HL-60 (cell line): ENCODE data around the gene GUCY1B1.

Experiments used
- DNase-seq, 2 experiments: peaks; one replicate each; pipeline ENCODE4 v3.0.0-alpha.2; 2010 to 2020; ENCODE audit warnings: low read depth in 1 of 2, low spot score in 1 of 2
- H3K27ac ChIP-seq: fragments of 250-450 bp; sonication (Bioruptor Pico); replicated peaks from 2 replicates; pipeline ENCODE4 v1.5.1; 2020; ENCODE audit warnings: mild to moderate bottlenecking, moderate library complexity
- H3K27me3 ChIP-seq: fragments of 250-450 bp; sonication (Bioruptor Pico); 2 replicates; pipeline ENCODE4 v1.5.1; 2021; ENCODE audit warnings: mild to moderate bottlenecking, moderate library complexity; ENCODE audit not compliant: insufficient read depth, poor library complexity, severe bottlenecking
- H3K4me3 ChIP-seq: replicated peaks from 2 replicates; pipeline ENCODE4 v1.5.1; 2011; ENCODE audit warnings: mild to moderate bottlenecking, control low read depth, low read length; ENCODE audit not compliant: insufficient read depth
- GABPA ChIP-seq: IDR thresholded peaks from 2 replicates; pipeline ENCODE4 v1.6.1; 2012; ENCODE audit warnings: low read depth
- POLR2AphosphoS5 ChIP-seq: IDR thresholded peaks from 2 replicates; pipeline ENCODE4 v1.6.1; 2012; ENCODE audit warnings: low read depth
- REST ChIP-seq: IDR thresholded peaks from 2 replicates; pipeline ENCODE4 v1.6.1; 2012; ENCODE audit warnings: low read depth; ENCODE audit not compliant: insufficient replicate concordance
- SPI1 ChIP-seq: IDR thresholded peaks from 2 replicates; pipeline ENCODE4 v1.6.1; 2012; ENCODE audit warnings: low read depth, mild to moderate bottlenecking, borderline replicate concordance
- TF ChIP-seq, protein P1 (sequence below): IDR thresholded peaks from one replicate; pipeline ENCODE4 v1.5.1; 2011; ENCODE audit warnings: low read length, control low read depth, inconsistent platforms; ENCODE audit not compliant: insufficient read depth

The GUCY1B1 gene

DNA sequence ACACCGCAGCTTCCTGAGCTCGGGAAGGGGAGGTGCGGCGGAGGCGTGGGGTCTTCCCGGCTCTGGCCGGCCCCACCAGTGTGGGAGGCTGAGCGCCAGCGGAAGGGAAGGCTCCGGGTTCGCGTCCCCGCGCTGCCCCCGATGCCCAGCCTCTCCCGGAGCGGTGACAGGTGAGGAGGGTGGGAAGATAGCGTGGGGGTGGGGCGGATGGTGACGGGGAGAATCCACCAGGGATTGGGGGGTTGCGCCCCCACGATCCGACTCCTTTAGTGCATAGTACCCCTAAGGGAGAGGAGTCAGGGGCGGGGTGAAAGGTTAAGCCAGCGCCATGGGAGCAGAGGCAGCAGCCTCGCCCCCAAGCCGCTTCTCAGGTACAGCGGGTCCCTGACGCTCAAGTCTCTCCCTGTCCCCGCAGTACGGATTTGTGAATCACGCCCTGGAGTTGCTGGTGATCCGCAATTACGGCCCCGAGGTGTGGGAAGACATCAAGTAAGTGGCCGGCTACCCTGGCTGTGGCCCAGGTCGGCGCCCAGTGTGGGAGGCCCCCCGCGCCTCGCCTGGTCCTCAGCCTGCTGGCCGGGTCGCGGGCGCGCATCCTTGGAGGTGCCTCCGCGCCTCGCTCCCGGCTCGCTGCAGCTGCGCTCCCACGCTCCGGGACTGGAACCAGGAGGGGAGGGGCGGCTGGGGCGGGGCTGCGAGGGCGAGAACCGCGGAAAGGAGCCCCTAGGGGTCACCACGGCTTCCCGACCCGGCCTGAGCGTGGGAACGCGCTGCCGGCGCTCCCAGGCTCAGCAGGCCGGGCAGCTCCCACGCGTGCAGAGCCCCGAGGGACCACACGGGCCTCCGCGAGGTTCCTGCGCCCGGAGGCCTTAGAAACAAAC is 791 bp downstream of the GUCY1B1 start:
- no peak for TF ChIP-seq REST
- no peak for TF ChIP-seq SPI1
- TF ChIP-seq POLR2AphosphoS5 = no peak
- TF ChIP-seq GABPA = no peak
- TF ChIP-seq, protein P1, sequence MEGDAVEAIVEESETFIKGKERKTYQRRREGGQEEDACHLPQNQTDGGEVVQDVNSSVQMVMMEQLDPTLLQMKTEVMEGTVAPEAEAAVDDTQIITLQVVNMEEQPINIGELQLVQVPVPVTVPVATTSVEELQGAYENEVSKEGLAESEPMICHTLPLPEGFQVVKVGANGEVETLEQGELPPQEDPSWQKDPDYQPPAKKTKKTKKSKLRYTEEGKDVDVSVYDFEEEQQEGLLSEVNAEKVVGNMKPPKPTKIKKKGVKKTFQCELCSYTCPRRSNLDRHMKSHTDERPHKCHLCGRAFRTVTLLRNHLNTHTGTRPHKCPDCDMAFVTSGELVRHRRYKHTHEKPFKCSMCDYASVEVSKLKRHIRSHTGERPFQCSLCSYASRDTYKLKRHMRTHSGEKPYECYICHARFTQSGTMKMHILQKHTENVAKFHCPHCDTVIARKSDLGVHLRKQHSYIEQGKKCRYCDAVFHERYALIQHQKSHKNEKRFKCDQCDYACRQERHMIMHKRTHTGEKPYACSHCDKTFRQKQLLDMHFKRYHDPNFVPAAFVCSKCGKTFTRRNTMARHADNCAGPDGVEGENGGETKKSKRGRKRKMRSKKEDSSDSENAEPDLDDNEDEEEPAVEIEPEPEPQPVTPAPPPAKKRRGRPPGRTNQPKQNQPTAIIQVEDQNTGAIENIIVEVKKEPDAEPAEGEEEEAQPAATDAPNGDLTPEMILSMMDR = no peak
- no peak for DNase-seq
- Histone ChIP-seq H3K4me3 (no peak overlapping the region), H3K27ac (no peak overlapping the region), H3K27me3 (peaks cover 20% of the 10 kb centered on the region)

GRCh38 chr4:155761047-155761446 is 2.2 kb downstream of the GUCY1B1 start:
- Histone ChIP-seq H3K4me3 (no peak overlapping the region), H3K27ac (no peak overlapping the region), H3K27me3 (peaks cover 20% of the 10 kb centered on the region)
- TF ChIP-seq, protein P1 = no peak
- TF ChIP-seq REST = no peak
- TF ChIP-seq POLR2AphosphoS5 = no peak
- no peak for TF ChIP-seq GABPA
- no peak for TF ChIP-seq SPI1
- DNase-seq = no peak

DNA sequence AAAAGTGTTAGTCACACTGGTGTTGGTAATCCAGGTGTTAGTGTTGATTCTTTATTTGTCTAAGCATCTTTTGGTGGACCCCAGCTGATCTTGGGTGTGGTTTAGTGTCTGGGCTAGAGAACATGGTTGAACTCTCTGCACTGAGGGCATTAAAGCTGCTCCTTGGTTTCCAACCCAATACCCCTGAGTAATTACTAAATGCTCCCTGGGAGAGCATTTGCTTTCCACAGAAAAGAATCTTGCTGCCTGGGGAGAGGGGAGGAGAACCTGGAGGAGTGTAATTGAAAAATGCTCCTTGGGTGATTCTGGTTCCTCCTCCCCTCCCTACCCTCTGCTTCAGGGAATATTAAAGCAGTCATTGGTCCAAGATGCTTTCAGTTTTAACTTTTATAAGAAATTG is 3.1 kb downstream of the GUCY1B1 start:
- H3K27ac ChIP-seq = no peak overlapping the region
- H3K4me3 ChIP-seq = no peak overlapping the region
- DNase-seq = no peak
- TF ChIP-seq POLR2AphosphoS5 (no peak), GABPA (no peak), SPI1 (no peak), REST (no peak)
- TF ChIP-seq, protein P1 = no peak
- H3K27me3 ChIP-seq = peaks cover 20% of the 10 kb centered on the region
